Fibroblast of lung (primary cell): ENCODE results near the gene MGAT3.

ENCODE experiments used
- CTCF ChIP-seq, 2 donors: IDR thresholded peaks in 1 of 2; conservative IDR thresholded peaks in 1 of 2; 1 replicate in 1 of 2; 2 replicates in 1 of 2; pipeline ENCODE4 v1.5.1; 2011 to 2012; ENCODE audit warnings: low read length in 2 of 2, control low read depth in 1 of 2, inconsistent platforms in 1 of 2, low read depth in 1 of 2, mild to moderate bottlenecking in 1 of 2
- EZH2 ChIP-seq: IDR thresholded peaks from 2 replicates; pipeline ENCODE4 v1.5.1; 2012; ENCODE audit warnings: low read length, control low read depth, mild to moderate bottlenecking; ENCODE audit errors: missing control alignments

- TF ChIP-seq CTCF (conservative IDR thresholded peaks at IDR 0.05 in 1 of 2, IDR thresholded peaks at IDR 0.05 in 1 of 2; ENCODE audit: low read depth in 1 of 2, low read length in 2 of 2) = no peak
- TF ChIP-seq EZH2 = peak; percentile 99
Measured at GRCh38 chr22:39456522-39457197, at the start of gene MGAT3.
